ENCODE measurements around the gene ITFG1.

Gene ITFG1

DNA sequence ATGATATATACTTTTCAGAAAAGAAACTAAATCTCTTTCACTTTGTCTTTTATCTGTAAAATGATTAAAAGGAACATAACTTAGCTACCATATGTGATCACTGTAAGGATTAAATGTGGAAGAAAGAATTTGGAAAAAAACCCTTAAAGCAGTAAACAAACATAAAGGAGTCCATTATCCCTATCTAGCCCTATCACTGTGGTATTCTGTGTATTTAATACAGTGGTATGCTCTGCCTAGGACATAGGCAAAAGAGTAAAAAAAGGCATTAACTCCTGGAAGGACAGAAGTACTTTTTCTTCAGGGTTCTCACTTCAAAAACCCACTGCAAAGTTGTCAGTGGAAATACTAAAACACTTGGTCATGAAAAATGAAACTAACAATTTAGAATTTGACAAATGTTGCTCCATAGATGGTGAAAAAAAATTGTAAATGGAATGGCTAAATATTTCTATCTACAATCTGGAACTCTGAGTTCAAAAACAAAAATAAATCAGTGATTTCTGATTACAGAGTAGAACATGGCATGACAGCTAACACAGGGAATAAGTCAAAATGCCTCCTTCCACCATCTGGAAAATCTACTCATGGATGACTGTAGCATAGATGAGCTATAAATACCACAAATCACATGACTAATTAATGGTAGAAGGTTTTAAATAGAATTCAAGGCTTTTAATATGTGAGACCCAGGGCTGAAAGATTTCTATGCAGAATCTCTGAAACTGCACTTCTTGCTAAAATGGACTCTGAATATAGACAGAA lies 140.1 kb downstream of the ITFG1 start:
- no peak for DNase-seq

DNA sequence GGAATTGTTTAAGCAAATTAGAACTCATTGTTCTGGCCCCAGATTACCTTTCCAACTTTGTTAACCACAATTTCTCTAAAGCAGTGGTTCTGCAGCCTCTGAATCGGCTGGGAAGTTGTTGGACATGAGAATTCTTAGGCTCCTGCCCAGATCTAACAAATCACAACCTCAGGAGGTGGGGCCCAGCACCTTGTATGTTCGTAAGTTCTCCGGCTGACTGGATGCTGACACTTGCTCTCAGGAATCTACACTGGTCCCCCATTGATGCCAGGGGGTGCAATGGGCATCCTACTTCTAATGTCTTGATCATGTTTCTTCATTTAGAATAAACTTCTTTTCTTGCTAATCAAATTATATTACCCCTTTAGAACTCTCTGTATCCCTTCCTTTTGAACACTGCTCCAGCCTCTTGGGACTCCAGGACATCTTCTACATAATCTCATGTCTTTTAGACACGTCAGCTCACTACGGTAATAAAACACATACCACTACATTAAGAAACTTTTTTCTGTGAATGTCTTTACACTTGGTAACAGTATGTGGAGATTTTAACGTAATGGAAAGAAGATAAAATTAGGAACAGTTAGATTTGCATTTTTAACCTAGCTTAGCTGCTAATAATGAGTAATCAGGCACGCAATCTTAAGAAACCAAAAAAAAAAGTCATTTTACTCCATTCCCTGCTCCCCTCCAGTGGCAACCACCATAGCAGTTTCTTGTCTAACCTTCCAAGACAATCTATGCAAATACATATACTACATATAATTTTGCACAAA lies 143.2 kb downstream of the ITFG1 start:
- DNase-seq = no peak

DNA sequence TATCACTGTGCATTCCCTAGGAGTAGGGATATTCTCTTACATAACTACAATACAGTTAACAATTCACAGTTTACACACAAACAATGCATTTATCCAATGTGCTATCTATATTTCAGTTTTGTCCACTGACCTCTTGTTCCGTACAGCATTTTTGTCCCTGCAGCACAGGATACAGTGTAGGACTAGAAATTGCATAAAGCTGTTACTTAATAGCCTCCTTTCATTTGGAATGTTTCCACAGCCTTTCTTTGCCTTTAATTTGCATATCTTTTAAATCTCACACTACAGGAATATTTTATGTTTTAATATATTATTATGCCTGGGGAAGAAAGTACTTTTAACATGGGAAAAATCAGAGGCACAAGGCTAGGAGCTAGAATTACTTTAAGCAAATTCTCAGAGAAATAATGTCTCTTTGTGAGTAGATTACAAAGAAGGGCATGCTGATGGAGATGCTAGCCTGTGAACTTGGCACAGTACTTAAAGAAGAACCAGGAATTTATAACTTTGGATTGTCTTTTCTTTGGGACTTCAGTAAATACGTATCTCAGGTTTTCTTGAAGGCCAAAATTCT lies 144.3 kb downstream of the ITFG1 start:
- no peak for DNase-seq

DNA sequence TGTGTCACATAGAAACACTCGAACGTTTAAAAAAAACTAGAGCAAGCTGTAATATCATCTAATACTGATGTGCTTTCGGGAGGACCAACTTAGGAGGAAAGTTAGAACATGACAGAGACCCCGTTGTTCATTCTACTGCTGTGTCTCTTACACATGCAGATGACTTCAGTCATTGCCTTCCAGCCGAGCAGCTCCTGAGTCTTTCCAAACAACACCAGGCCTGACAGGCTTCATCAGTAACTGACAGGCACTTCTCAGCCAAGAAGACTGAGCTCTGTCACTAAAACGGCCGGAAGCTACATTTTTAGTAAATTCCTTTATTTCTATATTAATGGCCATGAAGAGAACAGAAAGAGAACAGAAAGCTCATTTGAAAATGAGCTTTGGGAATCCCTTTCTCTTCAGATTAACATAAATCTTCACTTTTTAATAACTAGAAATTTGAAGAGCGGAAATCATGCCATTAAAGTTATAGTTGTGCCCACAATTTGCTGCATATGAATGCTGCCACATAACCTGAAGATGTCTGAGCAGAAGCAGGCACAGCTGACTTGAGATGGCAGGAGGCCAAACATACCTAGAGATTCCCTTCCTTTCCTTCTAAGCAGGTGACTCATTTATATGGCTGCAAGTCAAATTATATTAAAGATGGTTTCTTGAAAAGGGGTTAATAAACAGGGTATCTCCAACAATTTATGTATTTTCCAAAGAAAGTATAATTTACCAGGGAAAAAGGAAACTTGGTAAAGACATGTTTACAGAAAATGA lies 148.9 kb downstream of the ITFG1 start:
- DNase-seq = peak; percentile 63

DNA sequence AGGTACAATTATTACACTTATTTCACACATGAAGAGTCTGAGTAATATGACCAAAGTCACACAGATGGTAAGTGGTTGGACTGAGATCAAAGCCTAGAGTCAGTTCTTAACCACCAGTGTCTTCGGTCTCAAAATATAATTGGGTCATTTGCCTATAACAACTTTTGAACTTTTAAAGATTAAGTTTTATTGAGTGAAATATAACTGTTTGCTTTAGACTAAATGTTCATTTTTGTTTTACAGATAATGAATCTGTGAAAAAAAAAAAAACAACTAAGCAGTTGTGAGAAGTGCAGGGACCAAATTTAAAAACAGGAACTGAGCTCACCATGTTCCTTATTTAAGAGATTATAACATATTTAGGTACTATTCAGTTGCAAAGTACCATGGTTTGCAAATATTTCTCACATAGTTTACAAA lies 150.1 kb downstream of the ITFG1 start:
- no peak for DNase-seq

DNA sequence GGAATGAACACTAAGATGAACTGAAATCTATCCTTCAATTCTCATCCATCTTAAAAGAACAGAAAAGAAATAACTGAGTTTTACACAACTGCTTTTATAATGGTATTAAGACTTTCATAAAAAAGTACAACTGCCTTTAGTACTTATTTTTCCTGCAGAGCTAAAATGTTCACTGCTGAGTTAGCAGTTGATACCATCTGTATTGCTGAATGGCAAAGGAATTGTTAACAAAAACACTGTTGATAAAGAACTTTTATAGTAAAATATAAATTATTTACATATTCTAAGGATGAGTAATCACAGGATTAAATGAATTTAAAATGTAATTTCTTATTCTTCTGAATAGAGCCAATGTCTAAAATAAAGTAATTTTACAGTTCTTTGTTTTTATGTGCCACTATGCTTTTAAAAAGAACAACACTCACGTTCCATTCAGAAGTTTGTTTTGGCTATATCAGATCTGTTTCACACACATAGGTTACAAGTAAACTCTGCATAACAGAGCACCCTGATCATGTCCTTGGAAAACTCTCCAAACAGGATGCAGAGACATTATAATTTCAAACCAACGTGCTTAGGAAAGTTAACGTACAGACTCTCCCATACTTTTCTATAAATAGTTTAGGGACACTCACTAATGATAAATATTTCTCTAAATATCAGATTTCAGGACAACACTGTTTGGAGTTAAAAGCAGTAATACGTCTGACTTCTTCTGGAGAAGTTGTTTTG lies 151.1 kb downstream of the ITFG1 start:
- DNase-seq = no peak

DNA sequence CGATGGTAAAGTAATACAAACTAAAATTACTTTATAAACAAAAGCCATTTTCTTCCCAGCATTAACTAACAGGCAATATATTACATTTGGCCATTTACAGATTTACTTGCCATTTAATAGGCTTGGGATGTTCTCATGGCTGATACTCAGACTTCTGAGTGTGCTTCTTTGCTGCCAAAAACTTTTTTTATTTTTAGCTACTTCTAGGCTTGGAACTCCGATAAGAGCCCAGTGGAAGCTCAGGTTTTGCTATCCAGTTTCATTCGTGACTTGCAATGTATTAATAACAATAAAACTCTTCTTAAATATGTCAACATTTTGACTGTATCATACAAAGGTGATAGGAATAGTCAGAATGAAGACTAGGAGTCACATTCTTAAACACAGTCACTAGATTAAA lies 152.3 kb downstream of the ITFG1 start:
- no peak for DNase-seq

DNA sequence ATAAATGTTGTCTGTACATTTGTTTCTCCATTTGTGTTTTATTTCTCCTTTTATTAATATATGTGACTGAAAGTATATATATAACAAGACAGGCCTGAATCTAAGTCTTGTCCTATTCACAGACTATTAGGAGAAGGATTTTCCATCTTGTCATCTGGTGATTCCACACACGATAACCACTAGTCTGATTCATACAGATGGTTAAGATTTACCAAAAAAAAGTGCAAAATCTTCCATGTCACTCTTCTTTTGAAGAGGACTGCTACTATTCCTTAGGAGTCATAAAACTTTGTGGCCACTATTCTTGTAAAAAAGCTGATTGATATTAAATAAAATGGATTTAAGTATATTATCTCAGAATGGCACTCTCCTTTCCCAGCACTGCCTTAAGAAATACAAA lies 156.3 kb downstream of the ITFG1 start:
- no peak for DNase-seq

DNA sequence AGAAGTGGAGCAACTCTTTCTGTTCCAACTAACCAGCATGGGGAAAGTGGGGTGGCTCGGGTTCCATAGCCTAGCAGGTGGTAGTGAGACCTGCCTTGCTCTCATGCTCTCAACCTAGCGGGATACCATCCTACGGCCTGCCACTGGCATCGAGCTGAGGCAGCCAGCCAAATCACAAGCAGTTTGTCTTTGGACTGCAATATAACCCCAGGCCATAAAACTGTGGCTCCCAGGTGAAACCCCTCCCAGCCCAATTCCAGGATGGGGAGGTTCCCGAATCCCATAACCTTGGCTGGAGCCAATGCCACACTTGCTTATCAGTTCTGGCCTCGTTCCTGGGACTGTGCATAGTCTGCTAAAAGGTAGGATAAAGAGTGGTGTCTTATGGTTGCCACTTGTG lies 161.3 kb downstream of the ITFG1 start:
- DNase-seq = no peak

DNA sequence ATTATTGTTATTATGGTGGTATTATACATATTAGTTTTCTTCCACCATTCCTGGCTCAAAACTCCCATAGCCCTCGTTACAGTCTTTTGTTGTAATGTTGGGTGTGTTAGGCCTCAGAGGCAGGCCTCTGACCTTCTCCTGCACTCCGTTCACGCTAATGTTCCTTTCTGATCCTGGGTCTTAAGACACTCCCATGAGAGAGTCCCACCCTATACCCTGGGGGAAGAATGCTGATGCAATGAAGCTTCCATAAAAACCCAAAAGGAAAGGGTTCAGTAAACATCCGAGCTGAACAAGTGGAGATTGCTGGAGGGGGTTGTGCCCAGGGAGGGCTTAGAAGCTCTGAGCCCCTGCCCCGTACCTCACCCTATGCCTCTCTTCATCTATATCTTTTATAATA lies 175.9 kb downstream of the ITFG1 start:
- DNase-seq = no peak

DNA sequence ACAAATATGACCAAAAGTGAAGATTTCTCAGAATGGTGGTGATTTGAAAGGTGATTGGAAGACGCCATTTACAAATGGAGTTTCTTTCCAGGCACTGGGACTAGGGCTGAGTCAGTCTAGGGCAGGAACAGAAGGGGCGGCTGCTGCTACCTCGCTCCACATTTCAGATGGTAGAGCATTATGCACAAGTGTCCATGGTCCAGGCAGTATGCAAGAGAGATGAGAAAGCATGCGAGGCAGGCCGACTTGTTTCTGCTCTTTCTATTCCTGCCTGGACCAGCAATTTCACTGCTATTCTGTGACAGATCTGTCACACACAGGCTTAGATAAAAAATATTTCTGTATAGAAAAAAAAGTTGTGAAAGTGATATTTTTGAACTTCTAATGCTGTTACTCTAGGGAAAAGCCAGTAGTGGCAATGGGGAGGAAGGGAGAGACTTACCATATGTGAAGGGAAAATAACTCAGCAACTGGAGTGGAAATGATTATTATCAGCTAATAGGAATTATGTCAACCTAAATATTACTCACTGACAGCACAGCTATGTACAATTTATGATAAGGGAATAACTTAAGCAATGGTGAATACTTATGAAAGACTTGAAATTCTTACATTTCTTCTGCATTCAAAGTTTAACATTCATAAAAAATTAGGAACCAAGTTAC lies 182.4 kb downstream of the ITFG1 start:
- DNase-seq = no peak

DNA sequence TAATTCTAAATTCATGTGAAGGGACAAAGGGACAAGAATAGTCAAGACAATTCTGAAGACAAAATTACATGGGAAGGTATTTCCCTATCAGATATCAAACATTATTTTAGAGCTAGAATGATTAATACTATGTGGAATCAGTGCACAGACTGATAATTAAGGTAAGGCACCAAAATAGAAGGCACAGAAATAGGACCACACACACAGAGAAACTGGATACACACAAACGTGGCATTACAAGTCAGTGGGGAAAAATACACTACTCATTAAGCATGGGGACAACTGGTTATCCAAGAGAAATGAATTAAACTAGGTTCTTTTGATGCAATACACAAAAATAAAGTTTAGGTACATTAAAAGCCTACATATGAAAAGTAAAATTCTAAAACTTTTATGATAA lies 184.3 kb downstream of the ITFG1 start:
- no peak for DNase-seq

DNA sequence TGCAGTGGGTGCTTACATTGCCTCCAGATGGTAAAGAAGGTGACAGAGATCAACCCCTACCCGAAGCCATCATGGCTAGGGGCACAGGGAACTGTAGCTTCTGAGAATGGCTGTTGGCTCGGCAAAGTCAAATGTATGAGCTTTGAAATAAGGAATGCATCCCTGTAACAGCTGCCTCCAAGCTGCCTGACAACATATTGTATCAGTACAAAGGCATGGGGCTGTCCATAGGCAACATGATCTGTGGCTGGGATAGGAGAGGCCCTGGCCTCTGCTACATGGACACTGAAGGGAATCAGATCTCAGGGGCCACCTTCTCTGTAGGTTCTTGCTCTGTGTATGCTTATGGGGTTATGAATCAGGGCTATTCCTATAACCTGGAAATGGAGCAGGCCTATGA lies 197.9 kb downstream of the ITFG1 start:
- DNase-seq = no peak

DNA sequence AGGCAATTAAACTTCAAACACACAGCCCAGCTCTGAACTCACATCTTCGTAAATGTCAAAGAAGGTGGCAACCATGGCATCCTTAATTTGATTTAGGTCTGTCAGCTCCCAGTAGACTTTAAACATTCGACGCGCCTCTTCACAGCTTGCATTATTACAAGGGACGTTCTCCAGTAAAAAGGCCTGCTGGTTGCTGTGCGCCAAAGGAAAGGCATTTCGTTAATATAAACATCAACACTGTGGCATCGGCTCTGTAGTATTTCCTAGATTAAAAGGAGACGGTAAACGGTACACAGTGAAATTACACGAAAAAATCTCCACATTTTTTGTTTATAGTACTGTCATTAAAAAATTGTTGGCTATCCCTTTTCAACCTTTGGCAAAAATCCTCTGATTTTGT lies 200.4 kb downstream of the ITFG1 start:
- no peak for DNase-seq

DNA sequence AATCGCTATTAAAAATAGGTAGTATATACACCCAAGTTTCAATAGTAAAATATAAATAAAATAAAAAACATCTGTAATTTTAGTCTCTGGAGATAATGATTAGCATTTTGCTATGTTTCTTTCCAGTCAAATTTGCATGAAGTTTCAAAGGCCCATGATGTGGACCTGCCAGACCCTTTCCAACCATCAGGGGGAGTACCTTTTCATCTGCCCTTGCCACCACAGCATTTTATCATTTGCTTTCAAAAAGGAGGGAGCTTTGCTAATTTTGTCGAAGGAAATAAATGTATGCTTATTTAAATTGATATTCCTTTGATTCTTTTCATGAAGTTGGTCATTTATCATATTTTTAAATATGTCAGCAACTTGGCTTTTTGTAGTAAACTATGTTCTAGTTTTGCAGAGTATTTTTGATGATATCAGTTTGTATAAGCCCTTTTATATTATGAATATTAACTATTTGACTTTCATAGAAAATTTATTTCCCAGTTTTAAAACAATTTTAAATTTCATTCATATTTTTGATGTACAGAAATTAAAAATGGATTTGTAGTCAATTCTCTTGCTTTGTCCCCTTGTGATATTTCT lies 201.9 kb downstream of the ITFG1 start:
- DNase-seq = no peak

DNA sequence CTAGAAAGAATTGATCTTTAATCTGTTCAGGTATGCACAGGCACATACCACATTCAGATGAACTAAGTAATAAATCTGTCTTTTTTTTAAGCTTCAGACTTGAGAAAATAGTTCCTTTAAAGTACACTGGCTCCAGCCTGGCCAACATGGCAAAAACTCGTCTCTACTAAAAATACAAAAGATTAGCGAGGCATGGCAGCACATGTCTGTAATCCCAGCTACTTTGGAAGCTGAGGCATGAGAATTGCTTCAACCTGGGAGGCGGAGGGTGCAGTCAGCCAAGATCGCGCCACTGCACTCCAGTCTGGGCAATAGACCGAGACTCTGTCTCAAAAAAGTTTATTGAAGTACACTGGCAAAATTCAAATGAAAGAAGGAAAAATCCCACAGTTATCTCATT lies 206.1 kb downstream of the ITFG1 start:
- DNase-seq = peak; percentile 9

DNA sequence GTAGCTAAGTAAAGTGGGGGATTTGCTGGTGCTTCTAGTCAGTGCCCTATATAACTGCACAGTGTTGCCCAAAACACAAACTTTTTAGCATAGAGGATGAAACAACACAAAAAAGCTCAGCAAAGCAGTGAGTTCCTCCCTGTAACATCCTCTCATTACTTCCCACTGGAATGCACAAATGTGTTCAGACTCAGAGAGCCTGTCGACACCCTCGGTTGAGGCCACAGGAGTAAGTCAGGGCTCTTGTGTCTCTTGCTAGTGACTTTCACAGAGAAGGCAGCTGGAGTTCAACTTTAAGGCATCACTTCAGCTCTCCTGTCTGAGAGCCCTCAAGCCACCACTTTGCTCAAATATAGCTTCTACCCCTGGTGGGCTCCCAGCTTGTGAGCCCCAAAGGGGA lies 209.9 kb downstream of the ITFG1 start:
- DNase-seq = no peak

DNA sequence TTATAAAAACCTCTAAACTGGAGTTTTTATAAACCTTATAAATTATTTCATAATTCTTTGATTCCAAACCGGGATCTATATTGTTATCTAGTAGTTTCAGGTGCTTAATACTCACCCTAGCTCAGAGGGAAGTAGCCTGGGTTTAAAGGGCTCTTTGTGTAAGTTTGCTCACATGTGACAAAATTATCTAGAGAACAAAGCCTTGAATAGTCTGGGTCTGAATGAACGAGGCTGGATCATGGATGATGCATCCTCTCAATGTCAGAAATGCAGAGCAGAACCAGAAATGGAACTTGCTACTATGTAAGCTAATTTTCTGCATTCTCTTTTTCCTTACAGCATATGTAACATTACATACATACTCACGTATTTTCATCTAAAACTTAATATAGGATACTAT lies 213.2 kb downstream of the ITFG1 start:
- DNase-seq = no peak

DNA sequence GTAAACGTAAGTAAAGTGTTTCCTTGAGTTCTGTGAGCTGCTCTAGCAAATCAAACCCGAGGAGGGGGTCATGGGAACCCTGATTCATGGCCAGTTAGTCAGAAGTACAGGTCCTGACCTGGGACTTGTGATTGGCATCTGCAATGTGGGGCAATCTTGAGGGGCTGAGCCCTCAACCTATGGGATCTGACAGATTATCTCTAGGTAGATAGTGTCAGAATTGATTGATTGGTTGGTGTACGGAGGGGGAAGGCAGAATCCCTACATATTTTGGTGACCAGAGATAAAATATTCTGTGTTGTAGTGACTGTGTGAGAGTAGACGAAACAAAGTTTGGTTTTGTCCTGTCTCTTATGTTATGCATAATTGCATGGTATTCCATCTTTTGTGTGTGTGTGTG lies 216.7 kb downstream of the ITFG1 start:
- DNase-seq = no peak

DNA sequence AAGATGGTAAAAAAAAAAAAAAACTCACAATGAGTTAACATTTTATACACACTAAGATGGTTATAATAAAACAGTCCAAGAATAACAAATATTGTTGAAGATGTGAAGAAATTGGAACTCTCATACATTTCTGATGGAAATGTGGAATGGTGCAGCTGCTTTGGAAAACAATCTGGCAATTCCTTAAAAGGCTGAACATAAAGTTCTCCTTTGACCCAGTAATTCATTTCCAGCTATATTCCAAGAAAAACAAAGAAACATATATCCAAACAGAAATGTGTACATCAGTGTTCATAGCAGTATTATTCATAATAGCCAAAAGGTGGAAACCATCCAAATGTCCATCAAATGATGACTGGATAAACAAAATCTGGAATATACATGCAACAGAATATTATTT lies 219.8 kb downstream of the ITFG1 start:
- DNase-seq = no peak

DNA sequence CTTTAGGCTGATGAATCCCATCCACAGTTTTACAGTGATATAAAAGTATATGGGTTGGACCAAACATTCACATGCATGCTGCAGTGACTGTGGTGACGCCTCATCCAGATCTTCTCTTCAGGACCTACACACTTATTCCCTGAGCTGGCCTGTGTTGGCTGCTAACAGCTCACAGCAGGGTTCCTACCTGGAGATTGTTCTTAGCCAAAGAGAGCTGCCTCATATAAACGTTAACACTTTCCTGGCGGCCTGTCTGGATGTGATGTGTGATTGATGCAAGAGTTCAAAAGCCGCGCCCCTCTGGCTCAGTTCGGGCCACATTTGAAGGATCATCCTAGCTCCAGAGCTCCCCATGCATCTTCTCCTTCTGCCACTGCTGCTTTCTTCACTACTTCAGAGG lies 224.1 kb downstream of the ITFG1 start:
- no peak for DNase-seq

DNA sequence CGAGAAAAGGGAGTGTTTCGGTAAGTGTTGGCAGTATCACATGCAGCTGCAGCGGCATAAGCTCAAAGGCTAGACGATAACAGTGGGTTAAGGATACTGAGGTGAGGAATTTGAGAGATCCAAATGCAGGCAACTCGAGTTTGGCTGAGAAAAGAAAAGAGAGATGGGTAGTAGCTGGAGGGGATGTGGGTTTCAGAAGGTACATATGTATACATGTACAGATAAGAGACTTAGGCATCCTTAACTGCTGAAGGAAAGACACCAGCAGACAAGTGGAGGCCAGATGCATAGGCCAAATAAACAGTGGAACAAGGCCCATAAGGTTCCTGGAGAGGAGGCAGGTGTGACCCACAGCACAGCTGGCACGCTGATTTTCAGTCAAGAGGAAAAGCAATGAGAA lies 230.6 kb downstream of the ITFG1 start:
- no peak for DNase-seq

Data from kidney glomerular epithelial cell (primary cell).